Bronchial epithelial cell (primary cell): Measurements from ENCODE around the gene OPTC. TPM values are rescaled to one million over a fixed set of nuclear protein-coding genes. Genes with fewer than 3 reads are reported as not detected.

Experiments
- DNase-seq: peaks from one replicate; pipeline ENCODE4 v3.0.0-alpha.2; 2010; ENCODE audit warnings: low read depth
- FAIRE-seq: peaks from 2 replicates; lab custom pipeline; 2011; peaks lifted over from hg19 to GRCh38; lab: Jason Lieb, UNC
- H3K27me3 ChIP-seq: 2 replicates; pipeline ENCODE4 v1.5.1; 2011; ENCODE audit warnings: low read length; ENCODE audit not compliant: control insufficient read depth, insufficient read depth
- H3K36me3 ChIP-seq: 2 replicates; pipeline ENCODE4 v1.5.1; 2011; ENCODE audit warnings: low read length; ENCODE audit not compliant: control insufficient read depth, insufficient read depth
- H3K4me3 ChIP-seq: 2 replicates; pipeline ENCODE4 v1.5.1; 2011; ENCODE audit warnings: mild to moderate bottlenecking, low read depth, low read length, control low read depth
- CTCF ChIP-seq: IDR thresholded peaks from 2 replicates; pipeline ENCODE4 v1.5.1; 2011; ENCODE audit warnings: mild to moderate bottlenecking, moderate library complexity, low read length, control low read depth, inconsistent platforms; ENCODE audit not compliant: insufficient read depth, severe bottlenecking
- total RNA-seq: library from RNA; depleted of rRNA; stranded (reverse); fragments of >200 nt; gene quantifications from 2 replicates; pipeline ENCODE4 v1.2.1, GENCODE V29; 2014

The OPTC gene
- total RNA-seq, 1 donor from 2014 or later = not detected

- FAIRE-seq = no peak
Measured at GRCh38 chr1:203450479-203451149, 43.3 kb upstream of the OPTC start.

GRCh38 chr1:203451836-203452784, 41.8 kb upstream of the OPTC start:
- FAIRE-seq (no peak), DNase-seq (no peak)
- peaks cover 5% of the 10 kb centered on the region for H3K27me3 ChIP-seq
- TF ChIP-seq CTCF = no peak
- no peak overlapping the region for H3K4me3 ChIP-seq
- no peaks in the 10 kb centered on the region for H3K36me3 ChIP-seq

More at GRCh38 chr1:203450479-203451149, 43.3 kb upstream of the OPTC start:
- peaks cover 5% of the 10 kb centered on the region for H3K27me3 ChIP-seq
- DNase-seq = no peak
- no peak overlapping the region for H3K4me3 ChIP-seq
- no peaks in the 10 kb centered on the region for H3K36me3 ChIP-seq
- peak; percentile 7 for TF ChIP-seq CTCF

- peaks cover 5% of the 10 kb centered on the region for H3K27me3 ChIP-seq
- FAIRE-seq (no peak), DNase-seq (no peak)
- no peaks in the 10 kb centered on the region for H3K36me3 ChIP-seq
- TF ChIP-seq CTCF = no peak
- no peak overlapping the region for H3K4me3 ChIP-seq
Measured at GRCh38 chr1:203453016-203453415, 40.9 kb upstream of the OPTC start.

- DNase-seq (no peak), FAIRE-seq (no peak)
- H3K27me3 ChIP-seq = peaks cover 5% of the 10 kb centered on the region
- no peak for TF ChIP-seq CTCF
- H3K36me3 ChIP-seq = no peaks in the 10 kb centered on the region
- no peak overlapping the region for H3K4me3 ChIP-seq
Measured at GRCh38 chr1:203453616-203454015, 40.3 kb upstream of the OPTC start.

- no peak for DNase-seq
- no peak for TF ChIP-seq CTCF
- H3K4me3 ChIP-seq = no peak overlapping the region
- no peak for FAIRE-seq
- no peaks in the 10 kb centered on the region for H3K36me3 ChIP-seq
- peaks cover 5% of the 10 kb centered on the region for H3K27me3 ChIP-seq
Measured at GRCh38 chr1:203454986-203455471, 38.9 kb upstream of the OPTC start.
